Kidney (tissue), 14 donors: ENCODE data around the gene MACROD2. TPM values are rescaled to one million over a fixed set of nuclear protein-coding genes. Genes with fewer than 3 reads are reported as not detected.

Experiments used
- DNase-seq, 5 donors: peaks; one replicate each; pipeline ENCODE4 v3.0.0-alpha.2; 2013 to 2020
- FAIRE-seq: peaks from 2 replicates; lab custom pipeline; 2012; peaks lifted over from hg19 to GRCh38; lab: Jason Lieb, UNC
- H3K27ac ChIP-seq, 2 donors: one replicate each; pipeline ENCODE4 v1.7.0; 2013; ENCODE audit warnings: low read depth in 2 of 2, low read length in 2 of 2, inconsistent platforms in 1 of 2
- H3K27me3 ChIP-seq: one replicate; pipeline ENCODE4 v1.7.1; 2013; ENCODE audit warnings: low read length, inconsistent platforms; ENCODE audit not compliant: control insufficient read depth, insufficient read depth
- H3K36me3 ChIP-seq, 3 donors: one replicate each; pipeline versions ENCODE4 v1.7.0 to v1.7.1; 2013; ENCODE audit warnings: low read length in 3 of 3, control low read depth in 1 of 3, inconsistent platforms in 1 of 3; ENCODE audit not compliant: insufficient read depth in 3 of 3, control insufficient read depth in 2 of 3
- H3K4me1 ChIP-seq, 3 donors: one replicate each; pipeline versions ENCODE4 v1.7.0 to v1.7.1; 2013; ENCODE audit warnings: low read length in 3 of 3, inconsistent platforms in 1 of 3, low read depth in 1 of 3; ENCODE audit not compliant: control insufficient read depth in 2 of 3, insufficient read depth in 2 of 3
- H3K4me3 ChIP-seq, 3 donors: one replicate each; pipeline versions ENCODE4 v1.7.0 to v1.8.1; 2013; ENCODE audit warnings: low read length in 3 of 3, control low read depth in 1 of 3, inconsistent platforms in 1 of 3
- H3K9ac ChIP-seq, 3 donors: one replicate each; pipeline versions ENCODE4 v1.7.0 to v1.7.1; 2013; ENCODE audit warnings: low read length in 3 of 3, control low read depth in 1 of 3, inconsistent platforms in 1 of 3
- H3K9me3 ChIP-seq, 3 donors: one replicate each; pipeline versions ENCODE4 v1.7.0 to v1.7.1; 2013; ENCODE audit warnings: low read length in 3 of 3, control low read depth in 1 of 3, inconsistent platforms in 1 of 3; ENCODE audit not compliant: control insufficient read depth in 2 of 3, insufficient read depth in 1 of 3
- intact Hi-C: fragments of 100-400 bp; cut with DNase I; formaldehyde crosslinking; loops from one replicate; pipeline ENCODE4 v1.11.1; 2022
- polyA plus RNA-seq: library from polyadenylated mRNA; stranded (reverse); fragments of 350-450 nt; fragmentation: Illumina TruSeq; extraction: RNeasy Lipid Tissue Mini Kit (QIAGEN cat#74804); gene quantifications from one replicate; pipeline ENCODE4 v1.2.3, GENCODE V29; 2014; ENCODE audit warnings: low read depth, low replicate concordance; ENCODE audit not compliant: insufficient read depth
- total RNA-seq: library from RNA; stranded (reverse); fragmentation: NEBNext Ultra II Directional; extraction: Animal tissue kit (Norgen Biotek cat#: 25700); gene quantifications from one replicate; pipeline ENCODE4 v1.2.1, GENCODE V29; 2021
- TF ChIP-seq, protein P1 (sequence below): IDR thresholded peaks from 3 replicates; pipeline ENCODE4 v1.5.1; 2012; ENCODE audit warnings: mild to moderate bottlenecking, moderate library complexity, borderline replicate concordance; ENCODE audit not compliant: insufficient read depth; ENCODE audit errors: extremely low read depth
- donor health status: control.
- donor health status: control.
- donor health status: control.
- donor health status: control.
- donor health status: control.
- donor health status: DM: yes; HTN: yes; CAD: no.
- donor health status: Normal renal cell carcinoma (clear cell type).

Gene MACROD2
- total and polyA plus RNA-seq, 2 donors from 2014 or later = 3.0 to 10.0 TPM

- TF ChIP-seq, protein P1, sequence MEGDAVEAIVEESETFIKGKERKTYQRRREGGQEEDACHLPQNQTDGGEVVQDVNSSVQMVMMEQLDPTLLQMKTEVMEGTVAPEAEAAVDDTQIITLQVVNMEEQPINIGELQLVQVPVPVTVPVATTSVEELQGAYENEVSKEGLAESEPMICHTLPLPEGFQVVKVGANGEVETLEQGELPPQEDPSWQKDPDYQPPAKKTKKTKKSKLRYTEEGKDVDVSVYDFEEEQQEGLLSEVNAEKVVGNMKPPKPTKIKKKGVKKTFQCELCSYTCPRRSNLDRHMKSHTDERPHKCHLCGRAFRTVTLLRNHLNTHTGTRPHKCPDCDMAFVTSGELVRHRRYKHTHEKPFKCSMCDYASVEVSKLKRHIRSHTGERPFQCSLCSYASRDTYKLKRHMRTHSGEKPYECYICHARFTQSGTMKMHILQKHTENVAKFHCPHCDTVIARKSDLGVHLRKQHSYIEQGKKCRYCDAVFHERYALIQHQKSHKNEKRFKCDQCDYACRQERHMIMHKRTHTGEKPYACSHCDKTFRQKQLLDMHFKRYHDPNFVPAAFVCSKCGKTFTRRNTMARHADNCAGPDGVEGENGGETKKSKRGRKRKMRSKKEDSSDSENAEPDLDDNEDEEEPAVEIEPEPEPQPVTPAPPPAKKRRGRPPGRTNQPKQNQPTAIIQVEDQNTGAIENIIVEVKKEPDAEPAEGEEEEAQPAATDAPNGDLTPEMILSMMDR = no peak
- H3K9me3 ChIP-seq = no peaks in the 10 kb centered on the region
- H3K36me3 ChIP-seq = no peaks in the 10 kb centered on the region
- H3K27ac ChIP-seq = no peak overlapping the region
- intact Hi-C loops = no loop called here
- DNase-seq (peak in 1 of 5 donors; percentile 8), FAIRE-seq (no peak)
- H3K4me3 ChIP-seq = no peak overlapping the region
- no peaks in the 10 kb centered on the region for H3K27me3 ChIP-seq
- no peaks in the 10 kb centered on the region for H3K4me1 ChIP-seq
- H3K9ac ChIP-seq = no peak overlapping the region
Measured at GRCh38 chr20:15613530-15613929, 1618.2 kb downstream of the MACROD2 start.

- no peaks in the 10 kb centered on the region for H3K9me3 ChIP-seq
- H3K27me3 ChIP-seq = no peaks in the 10 kb centered on the region
- DNase-seq (peak in 2 of 5 donors; percentile 25 to 27), FAIRE-seq (no peak)
- intact Hi-C loops = no loop called here
- no peak overlapping the region for H3K9ac ChIP-seq
- no peak overlapping the region for H3K4me3 ChIP-seq
- no peak overlapping the region for H3K27ac ChIP-seq
- TF ChIP-seq, protein P1 = no peak
- H3K4me1 ChIP-seq = no peaks in the 10 kb centered on the region
- H3K36me3 ChIP-seq = no peaks in the 10 kb centered on the region
Measured at GRCh38 chr20:15616626-15617025, 1621.3 kb downstream of the MACROD2 start.

- intact Hi-C loops = no loop called here
- Histone ChIP-seq H3K36me3 (no peaks in the 10 kb centered on the region), H3K4me3 (no peak overlapping the region), H3K9me3 (no peaks in the 10 kb centered on the region), H3K4me1 (no peaks in the 10 kb centered on the region), H3K27me3 (no peaks in the 10 kb centered on the region), H3K9ac (no peak overlapping the region), H3K27ac (no peak overlapping the region)
- DNase-seq = no peak
- TF ChIP-seq, protein P1 = no peak
- FAIRE-seq = no peak
Measured at GRCh38 chr20:15618110-15618509, 1622.8 kb downstream of the MACROD2 start.

DNA sequence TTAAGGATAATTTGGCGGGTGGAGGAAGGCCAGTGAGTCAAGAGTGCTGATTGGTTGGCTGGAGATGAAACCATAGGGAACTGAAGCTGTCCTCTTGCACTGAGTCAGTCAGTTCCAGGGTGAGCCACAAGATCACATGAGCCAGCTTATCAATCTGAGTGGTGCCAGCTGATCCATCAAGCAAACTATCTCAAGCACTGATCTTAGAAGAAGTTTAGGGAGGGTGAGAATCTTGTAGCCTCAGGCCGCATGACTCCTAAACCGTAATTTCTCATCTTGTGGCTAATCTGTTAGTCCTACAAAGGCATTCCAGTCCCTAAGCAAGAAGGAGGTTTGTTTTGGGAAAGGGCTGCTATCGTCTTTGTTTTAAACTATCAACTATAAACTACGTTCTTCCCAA is 1623.6 kb downstream of the MACROD2 start:
- DNase-seq (no peak), FAIRE-seq (no peak)
- Histone ChIP-seq H3K4me3 (no peak overlapping the region), H3K36me3 (no peaks in the 10 kb centered on the region), H3K9ac (no peak overlapping the region), H3K27me3 (no peaks in the 10 kb centered on the region), H3K4me1 (no peaks in the 10 kb centered on the region), H3K27ac (no peak overlapping the region), H3K9me3 (no peaks in the 10 kb centered on the region)
- intact Hi-C loops = no loop called here
- TF ChIP-seq, protein P1 = no peak
